ENCODE measurements around the gene PRM3.

The PRM3 gene

DNA sequence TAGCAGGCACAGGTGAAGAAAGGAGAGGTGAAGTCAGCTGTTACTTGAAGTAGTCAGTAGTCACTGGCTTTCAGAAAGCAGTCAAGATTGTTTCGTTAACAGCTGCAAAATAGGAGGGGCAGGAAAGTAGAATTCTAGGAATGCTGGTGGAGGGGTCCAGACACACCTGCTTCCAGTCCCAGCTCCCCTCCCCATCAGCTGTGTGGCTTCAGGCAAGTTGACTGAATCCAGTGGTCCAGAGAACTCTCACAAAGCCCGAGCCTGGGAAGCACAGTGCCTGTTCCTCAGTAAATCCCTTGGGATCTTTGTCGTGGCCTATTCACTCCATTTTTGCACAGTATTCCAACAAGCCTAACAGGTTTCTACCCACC is 12.8 kb downstream of the PRM3 start:
- H3K27ac ChIP-seq = no peak overlapping the region
- TF ChIP-seq, protein P1, sequence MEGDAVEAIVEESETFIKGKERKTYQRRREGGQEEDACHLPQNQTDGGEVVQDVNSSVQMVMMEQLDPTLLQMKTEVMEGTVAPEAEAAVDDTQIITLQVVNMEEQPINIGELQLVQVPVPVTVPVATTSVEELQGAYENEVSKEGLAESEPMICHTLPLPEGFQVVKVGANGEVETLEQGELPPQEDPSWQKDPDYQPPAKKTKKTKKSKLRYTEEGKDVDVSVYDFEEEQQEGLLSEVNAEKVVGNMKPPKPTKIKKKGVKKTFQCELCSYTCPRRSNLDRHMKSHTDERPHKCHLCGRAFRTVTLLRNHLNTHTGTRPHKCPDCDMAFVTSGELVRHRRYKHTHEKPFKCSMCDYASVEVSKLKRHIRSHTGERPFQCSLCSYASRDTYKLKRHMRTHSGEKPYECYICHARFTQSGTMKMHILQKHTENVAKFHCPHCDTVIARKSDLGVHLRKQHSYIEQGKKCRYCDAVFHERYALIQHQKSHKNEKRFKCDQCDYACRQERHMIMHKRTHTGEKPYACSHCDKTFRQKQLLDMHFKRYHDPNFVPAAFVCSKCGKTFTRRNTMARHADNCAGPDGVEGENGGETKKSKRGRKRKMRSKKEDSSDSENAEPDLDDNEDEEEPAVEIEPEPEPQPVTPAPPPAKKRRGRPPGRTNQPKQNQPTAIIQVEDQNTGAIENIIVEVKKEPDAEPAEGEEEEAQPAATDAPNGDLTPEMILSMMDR (IDR thresholded peaks at IDR 0.05) = no peak
- TF ChIP-seq ZFX (IDR thresholded peaks at IDR 0.05; ENCODE audit: borderline replicate concordance) = no peak

DNA sequence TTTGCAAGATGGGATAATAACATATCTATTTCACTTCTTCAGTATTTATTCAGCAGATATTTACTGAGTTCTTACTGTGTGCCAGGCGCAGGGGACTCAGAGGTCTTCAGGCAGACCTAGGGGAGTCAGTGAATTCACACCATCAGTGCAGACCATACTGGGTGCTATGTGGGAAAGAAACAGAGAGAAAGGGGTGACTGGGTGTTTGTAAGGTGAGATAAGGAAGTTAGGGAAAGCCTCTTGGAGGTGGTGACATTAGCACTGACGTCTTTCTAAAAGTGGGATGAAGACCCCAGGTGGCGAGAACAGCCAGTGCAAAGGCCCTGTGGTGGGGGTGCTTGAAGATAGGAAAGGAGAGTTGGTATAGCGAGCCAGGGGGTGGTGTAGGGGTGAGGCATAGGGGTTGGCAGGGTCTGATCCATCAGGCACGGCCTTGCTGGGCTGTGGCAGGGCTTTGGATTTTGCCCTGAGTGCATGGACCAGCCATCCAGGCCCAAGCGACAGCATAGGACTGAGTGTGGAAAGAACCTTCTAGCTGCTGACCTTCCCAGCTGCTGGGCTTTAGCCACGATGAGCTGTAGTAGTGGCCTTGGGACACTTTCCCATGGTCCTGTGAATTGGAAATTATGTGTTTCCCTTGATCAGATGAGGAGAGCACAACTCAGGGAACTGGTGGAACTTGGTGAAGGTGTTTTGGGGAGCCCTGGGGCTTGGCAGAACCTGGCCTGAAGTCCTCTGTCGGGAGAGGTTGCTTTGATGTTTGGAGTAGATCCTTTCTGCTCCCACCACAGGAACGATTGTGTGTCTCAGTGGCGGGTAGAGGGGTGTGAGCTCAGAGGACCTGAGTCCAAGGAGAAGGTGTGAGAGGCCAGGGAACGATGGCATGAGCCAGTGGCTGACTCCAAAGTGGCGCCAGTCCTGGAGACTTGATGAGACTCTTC is 13.5 kb downstream of the PRM3 start:
- no peak for TF ChIP-seq ZFX (IDR thresholded peaks at IDR 0.05; ENCODE audit: borderline replicate concordance)
- TF ChIP-seq, protein P1 (IDR thresholded peaks at IDR 0.05) = no peak
- H3K27ac ChIP-seq = no peak overlapping the region

DNA sequence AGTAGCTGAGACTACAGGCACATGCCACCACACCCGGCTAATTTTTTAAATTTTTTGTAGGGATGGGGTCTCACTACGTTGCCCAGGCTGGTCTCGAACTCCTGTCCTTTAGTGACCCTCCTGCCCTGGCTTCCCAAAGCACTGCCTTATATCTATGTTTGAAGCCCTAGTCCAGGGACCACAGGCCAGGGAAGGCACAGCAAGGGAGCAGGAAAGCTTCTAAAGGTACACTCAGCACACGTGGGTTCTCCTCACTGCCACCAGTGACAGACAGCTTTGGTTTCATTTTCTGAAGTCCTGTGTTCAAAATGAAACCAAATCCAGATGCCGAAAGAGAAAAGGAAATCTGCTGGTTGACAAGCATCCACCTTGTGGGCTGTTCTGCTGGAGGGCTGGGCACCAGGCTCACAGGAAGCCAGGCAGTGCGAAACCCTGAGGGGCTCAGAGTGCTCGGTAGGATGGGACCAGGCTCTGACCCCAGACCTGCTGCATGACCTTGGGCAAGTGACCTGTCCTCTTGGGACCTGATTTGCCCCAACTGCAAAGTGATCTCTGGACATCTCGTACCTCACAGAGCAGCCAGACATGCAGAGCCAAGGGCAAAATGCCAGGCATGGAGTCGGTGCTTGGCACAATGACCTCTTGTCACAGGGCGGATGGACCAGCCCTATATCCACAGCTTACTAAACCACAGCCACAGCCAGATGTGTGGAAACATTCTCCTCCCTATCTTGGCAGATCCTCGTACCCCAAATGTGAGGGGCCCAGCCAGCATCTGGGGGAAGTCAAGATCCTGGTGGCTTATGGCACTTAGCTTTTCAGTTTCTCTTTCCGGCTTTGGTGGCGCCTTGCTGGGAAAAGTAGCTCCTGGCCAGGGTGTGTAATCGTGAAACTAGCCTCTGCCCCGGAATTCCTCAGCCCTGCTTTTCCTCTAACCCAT is 14.6 kb downstream of the PRM3 start:
- TF ChIP-seq ZFX (IDR thresholded peaks at IDR 0.05; ENCODE audit: borderline replicate concordance) = no peak
- TF ChIP-seq, protein P1 (IDR thresholded peaks at IDR 0.05) = no peak
- H3K27ac ChIP-seq = no peak overlapping the region

DNA sequence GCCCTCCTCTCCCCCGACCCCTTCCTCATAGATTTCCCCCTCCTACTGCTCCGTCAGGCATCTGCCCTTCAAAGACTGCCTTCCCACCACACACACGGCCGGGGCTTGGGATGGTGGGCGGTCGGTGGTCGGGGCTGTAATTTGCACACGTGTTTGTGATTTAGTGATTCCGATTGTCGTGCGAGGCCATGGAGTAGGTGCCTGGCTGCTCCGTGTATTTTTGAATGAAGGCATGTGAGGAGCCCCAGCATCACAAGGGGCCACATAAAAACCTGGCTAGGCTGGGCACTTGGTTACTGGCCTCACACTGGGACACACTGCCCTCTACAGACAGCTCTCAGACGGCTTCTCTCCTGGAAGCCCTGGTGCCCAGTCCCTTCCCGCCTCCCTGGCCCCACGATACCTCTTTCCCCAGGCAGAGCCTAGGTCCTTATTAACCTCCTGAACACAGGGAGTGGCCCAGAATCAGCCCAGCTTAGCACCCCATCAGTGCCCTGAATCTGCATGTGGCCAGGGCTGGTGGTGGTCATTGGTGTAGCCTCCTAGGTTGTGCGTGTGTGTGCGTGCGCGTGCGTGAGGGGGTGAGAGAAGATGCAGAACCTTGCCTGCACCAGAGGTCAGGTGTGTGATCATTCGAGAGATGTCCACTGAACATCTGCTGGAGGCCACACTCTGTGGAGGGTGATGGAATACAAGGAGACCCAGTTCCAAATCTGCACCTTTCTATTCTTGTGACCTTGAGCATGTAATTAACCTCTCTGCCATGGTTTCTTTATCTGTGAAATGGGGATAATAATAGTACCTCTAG is 16.1 kb downstream of the PRM3 start:
- no peak overlapping the region for H3K27ac ChIP-seq
- TF ChIP-seq, protein P1 (IDR thresholded peaks at IDR 0.05) = peak; percentile 85
- no peak for TF ChIP-seq ZFX (IDR thresholded peaks at IDR 0.05; ENCODE audit: borderline replicate concordance)

DNA sequence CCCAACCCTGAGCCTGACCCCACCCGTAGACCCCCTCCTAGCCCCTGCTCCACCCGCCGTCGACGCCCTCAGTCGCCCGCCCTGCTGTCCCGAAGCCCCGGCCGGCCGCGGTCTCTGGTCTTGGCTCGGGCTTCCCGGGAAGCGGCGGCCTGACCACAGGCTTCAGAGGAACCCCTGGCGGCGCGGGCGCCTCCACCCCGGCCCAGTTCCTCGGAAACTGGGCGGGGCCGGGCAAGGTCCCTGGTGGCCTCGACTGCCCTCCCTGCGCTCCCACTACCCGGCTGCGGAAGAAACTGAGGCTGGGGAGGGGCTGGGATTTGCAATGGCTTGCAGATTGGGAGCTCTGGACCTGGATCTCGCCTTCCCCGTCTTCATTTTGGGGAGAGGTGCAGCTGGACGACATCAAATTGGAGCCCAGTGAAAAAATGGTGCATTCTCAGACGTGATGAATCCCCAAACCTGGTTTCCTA is 16.7 kb downstream of the PRM3 start:
- H3K27ac ChIP-seq = peak overlapping the region; percentile 54; the same call in 1 of the 2 replicates
- TF ChIP-seq, protein P1 (IDR thresholded peaks at IDR 0.05) = no peak
- no peak for TF ChIP-seq ZFX (IDR thresholded peaks at IDR 0.05; ENCODE audit: borderline replicate concordance)

DNA sequence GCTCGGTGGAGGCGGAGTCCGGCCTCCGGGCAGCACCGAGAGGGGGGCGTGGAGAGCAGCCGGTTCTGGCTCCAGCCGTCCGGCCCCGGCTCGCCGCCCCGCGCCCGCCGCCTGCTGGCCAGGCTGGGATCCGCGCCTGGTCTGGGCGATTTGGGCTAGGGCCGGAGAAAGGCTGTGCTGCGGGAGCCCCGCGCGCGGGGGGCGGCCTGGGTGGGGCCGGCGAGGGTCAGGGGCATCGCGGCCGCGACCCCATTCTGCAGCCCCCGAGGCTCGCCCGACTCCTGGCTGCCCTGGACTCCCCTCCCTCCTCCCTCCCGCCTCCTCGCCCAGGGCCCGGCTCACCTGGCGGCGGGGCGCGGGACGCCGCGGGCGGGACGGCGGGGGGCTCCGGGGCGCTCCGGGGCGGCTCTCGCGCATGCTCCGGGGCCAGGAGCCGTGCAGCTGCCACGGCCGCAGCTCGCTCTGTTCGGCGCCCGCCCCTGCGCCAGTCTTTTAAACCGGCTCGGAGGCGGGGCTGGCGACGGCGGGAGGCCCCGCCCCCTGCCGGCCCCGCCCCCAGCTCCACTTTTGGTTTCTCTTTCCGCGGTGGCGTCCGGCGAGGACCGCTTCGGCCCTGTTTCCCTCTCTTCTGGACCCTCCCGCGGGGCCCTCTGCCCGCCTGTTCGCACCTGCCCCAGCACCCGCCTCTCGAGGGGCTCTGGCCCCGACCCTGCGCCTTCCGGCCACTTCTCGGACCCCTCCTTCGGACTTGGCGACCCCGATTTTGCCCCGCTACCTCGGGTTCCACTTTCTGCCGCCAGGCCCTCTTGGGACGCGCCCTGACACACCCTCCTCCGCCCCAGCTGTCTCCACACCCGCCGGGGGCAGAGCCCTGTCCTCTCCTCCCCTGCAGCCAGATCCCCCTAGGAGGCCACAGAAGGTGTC is 17.4 kb downstream of the PRM3 start, which contains the start of gene SOCS1:
TSS of gene SOCS1 (minus strand) at position 468 of the 924 bp plus-strand sequence. CDS start 726 bp downstream, outside the sequence.
- H3K27ac ChIP-seq = peak within 1 kb of the TSS; percentile 54
- no peak for TF ChIP-seq ZFX (IDR thresholded peaks at IDR 0.05; ENCODE audit: borderline replicate concordance)
- TF ChIP-seq, protein P1 (IDR thresholded peaks at IDR 0.05) = peak; percentile 94

Data from 22Rv1 (cell line).